HUDEP-2 (cell line): Measurements from ENCODE around the gene RIMBP2.

Source experiments
- DNase-seq, 76 experiments: peaks; one replicate each; lab custom pipeline; 2025; ENCODE audit not compliant: unreplicated experiment in 76 of 76; lab: John Stamatoyannopoulos, UW

Gene RIMBP2

GRCh38 chr12:130454296-130454695 lies 261.8 kb downstream of the RIMBP2 start:
- DNase-seq: no peak

- DNase-seq: no peak
Measured at GRCh38 chr12:130452546-130452945, 263.6 kb downstream of the RIMBP2 start.

- no peak for DNase-seq
Measured at GRCh38 chr12:130451001-130451930, 264.8 kb downstream of the RIMBP2 start.

- DNase-seq: no peak
Measured at GRCh38 chr12:130449291-130449690, 266.8 kb downstream of the RIMBP2 start.

- no peak for DNase-seq
Measured at GRCh38 chr12:130448044-130448821, 267.9 kb downstream of the RIMBP2 start.

- DNase-seq: no peak
Measured at GRCh38 chr12:130447655-130447965, 268.5 kb downstream of the RIMBP2 start.

GRCh38 chr12:130446846-130447654 lies 269.0 kb downstream of the RIMBP2 start:
- DNase-seq: no peak

GRCh38 chr12:130444986-130445385 lies 271.1 kb downstream of the RIMBP2 start:
- no peak for DNase-seq

- DNase-seq: no peak
Measured at GRCh38 chr12:130444061-130444460, 272.0 kb downstream of the RIMBP2 start.

GRCh38 chr12:130441771-130442760 lies 274.0 kb downstream of the RIMBP2 start:
- DNase-seq: no peak

GRCh38 chr12:130440411-130441080 lies 275.6 kb downstream of the RIMBP2 start:
- no peak for DNase-seq

GRCh38 chr12:130439250-130439649 lies 276.8 kb downstream of the RIMBP2 start:
- DNase-seq: no peak

GRCh38 chr12:130438711-130439110 lies 277.4 kb downstream of the RIMBP2 start:
- DNase-seq: no peak

GRCh38 chr12:130438243-130438620 lies 277.9 kb downstream of the RIMBP2 start:
- no peak for DNase-seq

- no peak for DNase-seq
Measured at GRCh38 chr12:130437555-130438242, 278.4 kb downstream of the RIMBP2 start.

GRCh38 chr12:130436741-130437501 lies 279.2 kb downstream of the RIMBP2 start:
- DNase-seq: no peak

- no peak for DNase-seq
Measured at GRCh38 chr12:130435826-130436225, 280.3 kb downstream of the RIMBP2 start.

GRCh38 chr12:130435331-130435730 lies 280.8 kb downstream of the RIMBP2 start:
- DNase-seq: no peak
